Bronchial epithelial cell (primary cell): Measurements from ENCODE around the gene CCNYL1. TPM values are rescaled to one million over a fixed set of nuclear protein-coding genes. Genes with fewer than 3 reads are reported as not detected.
"Not testable (repeated sequence)": the region's sequence is repeated elsewhere in the genome, so short reads cannot be mapped to it uniquely, and the experiment has no call there.

Experiments
- DNase-seq: peaks from one replicate; pipeline ENCODE4 v3.0.0-alpha.2; 2010; ENCODE audit warnings: low read depth
- FAIRE-seq: peaks from 2 replicates; lab custom pipeline; 2011; peaks lifted over from hg19 to GRCh38; lab: Jason Lieb, UNC
- H3K27me3 ChIP-seq: 2 replicates; pipeline ENCODE4 v1.5.1; 2011; ENCODE audit warnings: low read length; ENCODE audit not compliant: control insufficient read depth, insufficient read depth
- H3K36me3 ChIP-seq: 2 replicates; pipeline ENCODE4 v1.5.1; 2011; ENCODE audit warnings: low read length; ENCODE audit not compliant: control insufficient read depth, insufficient read depth
- H3K4me3 ChIP-seq: 2 replicates; pipeline ENCODE4 v1.5.1; 2011; ENCODE audit warnings: mild to moderate bottlenecking, low read depth, low read length, control low read depth
- total RNA-seq: library from RNA; depleted of rRNA; stranded (reverse); fragments of >200 nt; gene quantifications from 2 replicates; pipeline ENCODE4 v1.2.1, GENCODE V29; 2014
- TF ChIP-seq, protein P1 (sequence below): IDR thresholded peaks from 2 replicates; pipeline ENCODE4 v1.5.1; 2011; ENCODE audit warnings: mild to moderate bottlenecking, moderate library complexity, low read length, control low read depth, inconsistent platforms; ENCODE audit not compliant: insufficient read depth, severe bottlenecking

CCNYL1 gene
- total RNA-seq, 1 donor from 2014 or later = 5.5 TPM

DNA sequence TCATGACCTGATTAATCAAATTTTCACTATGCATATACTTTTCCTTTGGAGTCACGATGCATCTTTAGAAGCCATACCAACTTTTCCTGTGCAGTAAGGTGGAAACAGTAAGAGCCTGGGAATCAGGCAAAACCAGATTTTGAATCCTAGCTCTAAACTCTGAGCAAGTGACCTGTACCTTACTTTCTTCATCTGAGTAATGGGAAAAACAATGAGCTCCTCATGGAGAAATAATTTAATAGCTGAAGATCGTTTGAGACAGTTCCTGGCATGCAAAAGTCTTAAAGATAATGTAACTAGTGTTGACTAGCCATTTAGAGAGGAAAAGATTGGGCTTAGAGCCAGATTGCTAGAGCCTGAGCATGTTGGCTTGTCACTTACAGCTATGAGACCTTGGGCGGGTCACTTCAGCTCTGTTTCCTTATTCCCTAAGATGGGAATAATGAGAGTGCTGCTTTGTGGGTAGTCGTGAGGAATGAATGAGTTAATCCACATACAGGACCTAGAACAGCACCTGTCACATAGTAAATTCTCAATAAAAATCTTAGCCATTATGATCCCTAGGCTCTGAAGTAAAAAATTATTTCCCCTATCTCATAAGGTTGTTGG, 17.7 kb upstream of the CCNYL1 start:
- H3K36me3 ChIP-seq = no peaks in the 10 kb centered on the region
- FAIRE-seq = no peak
- DNase-seq = no peak
- H3K4me3 ChIP-seq = no peak overlapping the region
- H3K27me3 ChIP-seq = no peaks in the 10 kb centered on the region
- TF ChIP-seq, protein P1, sequence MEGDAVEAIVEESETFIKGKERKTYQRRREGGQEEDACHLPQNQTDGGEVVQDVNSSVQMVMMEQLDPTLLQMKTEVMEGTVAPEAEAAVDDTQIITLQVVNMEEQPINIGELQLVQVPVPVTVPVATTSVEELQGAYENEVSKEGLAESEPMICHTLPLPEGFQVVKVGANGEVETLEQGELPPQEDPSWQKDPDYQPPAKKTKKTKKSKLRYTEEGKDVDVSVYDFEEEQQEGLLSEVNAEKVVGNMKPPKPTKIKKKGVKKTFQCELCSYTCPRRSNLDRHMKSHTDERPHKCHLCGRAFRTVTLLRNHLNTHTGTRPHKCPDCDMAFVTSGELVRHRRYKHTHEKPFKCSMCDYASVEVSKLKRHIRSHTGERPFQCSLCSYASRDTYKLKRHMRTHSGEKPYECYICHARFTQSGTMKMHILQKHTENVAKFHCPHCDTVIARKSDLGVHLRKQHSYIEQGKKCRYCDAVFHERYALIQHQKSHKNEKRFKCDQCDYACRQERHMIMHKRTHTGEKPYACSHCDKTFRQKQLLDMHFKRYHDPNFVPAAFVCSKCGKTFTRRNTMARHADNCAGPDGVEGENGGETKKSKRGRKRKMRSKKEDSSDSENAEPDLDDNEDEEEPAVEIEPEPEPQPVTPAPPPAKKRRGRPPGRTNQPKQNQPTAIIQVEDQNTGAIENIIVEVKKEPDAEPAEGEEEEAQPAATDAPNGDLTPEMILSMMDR = no peak

DNA sequence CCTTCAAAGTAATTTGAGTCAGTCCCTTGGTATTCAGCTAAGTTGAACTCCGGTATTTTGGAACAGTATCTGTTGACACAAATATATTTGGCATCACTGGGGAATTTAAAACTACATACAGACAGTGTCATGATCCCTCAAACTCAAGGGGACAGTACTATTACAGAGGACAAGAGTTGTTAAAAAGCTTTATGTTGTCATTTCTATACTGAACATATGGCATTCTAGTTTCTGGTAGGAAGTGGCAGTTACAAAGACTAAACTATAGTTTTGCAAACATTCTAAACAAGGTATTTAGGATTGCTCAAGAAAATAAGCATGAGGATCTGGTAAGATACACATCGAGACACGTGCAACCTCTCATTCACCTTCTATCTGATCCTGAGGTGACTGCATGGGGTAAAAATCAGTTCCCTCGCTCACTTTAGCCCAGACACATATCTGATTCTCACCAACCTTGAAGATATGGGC, 16.6 kb upstream of the CCNYL1 start:
- FAIRE-seq = no peak
- Histone ChIP-seq H3K4me3 (no peak overlapping the region), H3K36me3 (no peaks in the 10 kb centered on the region), H3K27me3 (no peaks in the 10 kb centered on the region)
- DNase-seq = no peak
- TF ChIP-seq, protein P1 = no peak

DNA sequence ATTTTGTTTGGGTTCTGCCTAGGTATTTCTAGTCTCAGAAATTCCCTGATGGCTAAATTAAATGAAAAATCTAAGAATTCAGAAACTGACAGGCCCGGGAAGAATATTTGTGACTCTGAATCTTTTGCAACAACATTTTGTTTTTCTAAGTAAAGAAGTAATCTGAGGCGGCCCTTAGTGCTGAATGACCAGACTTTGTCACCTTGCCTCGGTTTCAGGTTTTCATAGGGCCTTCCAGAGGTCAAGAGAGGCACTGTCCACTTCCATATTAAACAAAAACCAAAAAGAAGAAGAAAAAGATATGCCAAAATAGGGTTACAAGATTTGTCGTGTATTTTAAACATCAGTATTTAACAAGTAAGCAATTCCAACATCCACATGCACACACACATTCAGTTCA, 16.1 kb upstream of the CCNYL1 start:
- H3K4me3 ChIP-seq = no peak overlapping the region
- no peaks in the 10 kb centered on the region for H3K27me3 ChIP-seq
- FAIRE-seq = no peak

DNA sequence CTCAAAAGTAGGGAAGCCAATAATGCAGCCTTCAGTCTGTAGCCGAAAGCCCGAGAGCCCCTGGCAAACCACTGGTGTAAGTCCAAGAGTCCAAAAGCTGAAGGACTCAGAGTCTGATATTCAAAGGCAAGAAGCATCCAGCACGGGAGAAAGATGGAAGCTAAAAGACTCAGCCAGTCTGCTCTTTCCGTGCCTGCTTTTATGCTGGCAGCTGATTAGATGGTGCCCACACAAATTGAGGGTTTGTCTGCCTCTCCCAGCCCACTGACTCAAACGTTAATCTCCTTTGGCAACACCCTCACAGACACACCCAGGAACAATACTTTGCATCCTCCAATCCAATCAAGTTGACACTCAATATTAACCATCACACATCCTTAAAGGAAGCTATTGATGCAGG, 14.5 kb upstream of the CCNYL1 start:
- not testable (repeated sequence) for H3K36me3 ChIP-seq, FAIRE-seq, H3K4me3 ChIP-seq, H3K27me3 ChIP-seq, DNase-seq

More for the DNA sequence above, 16.1 kb upstream of the CCNYL1 start:
- DNase-seq = no peak
- H3K36me3 ChIP-seq = no peaks in the 10 kb centered on the region
- TF ChIP-seq, protein P1 = no peak

GRCh38 chr2:207697411-207697810, 14.0 kb upstream of the CCNYL1 start:
- TF ChIP-seq, protein P1 = no peak
- no peak overlapping the region for H3K4me3 ChIP-seq
- DNase-seq (no peak), FAIRE-seq (no peak)
- no peaks in the 10 kb centered on the region for H3K27me3 ChIP-seq
- H3K36me3 ChIP-seq = no peaks in the 10 kb centered on the region

DNA sequence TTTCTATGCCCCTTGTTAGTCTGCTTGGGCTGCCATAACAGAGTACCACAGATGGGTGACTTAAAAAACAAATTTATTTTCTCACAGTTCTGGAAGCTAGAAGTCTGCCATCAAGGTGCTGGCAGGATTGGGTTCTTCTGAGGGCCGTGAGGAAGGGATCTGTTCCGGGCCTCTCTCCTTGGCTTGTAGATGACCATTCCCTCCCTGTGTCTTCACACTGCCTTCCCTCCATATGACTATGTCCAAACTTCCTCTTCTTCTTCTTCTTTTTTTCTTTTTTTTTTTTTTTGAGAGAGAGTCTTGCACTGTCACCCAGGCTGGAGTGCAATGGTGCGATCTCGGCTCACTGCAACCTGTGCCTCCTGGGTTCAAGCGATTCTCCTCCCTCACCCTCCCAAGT, 13.1 kb upstream of the CCNYL1 start:
- Histone ChIP-seq H3K36me3 (no peaks in the 10 kb centered on the region), H3K27me3 (no peaks in the 10 kb centered on the region), H3K4me3 (no peak overlapping the region)
- TF ChIP-seq, protein P1 = no peak
- FAIRE-seq = no peak
- no peak for DNase-seq
